ENCODE measurements around the gene OR10V1. TPM values are rescaled to one million over a fixed set of nuclear protein-coding genes. Genes with fewer than 3 reads are reported as not detected.

OR10V1 gene
- total RNA-seq, result not detected

DNA sequence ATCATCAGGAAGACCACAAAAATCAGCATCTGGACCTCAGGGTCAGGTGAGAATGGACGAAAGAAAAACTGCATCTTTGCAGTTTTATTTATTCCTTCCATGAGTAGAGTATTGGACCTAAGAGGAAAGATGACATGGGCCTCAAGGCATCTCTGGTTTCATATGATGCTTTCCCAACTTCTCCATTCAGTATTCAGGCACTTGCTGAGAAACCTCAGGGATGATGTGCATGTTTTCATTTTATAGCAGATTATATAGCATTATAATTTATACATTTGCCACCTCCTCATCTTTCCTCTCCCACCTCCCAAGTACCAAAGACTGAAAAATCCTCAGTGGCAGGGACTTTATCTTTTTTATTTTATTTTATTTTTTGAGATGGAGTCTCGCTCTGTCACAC is at the start of gene OR10V1:
TSS of gene OR10V1 (minus strand) at position 101 of the 400 bp plus-strand sequence. CDS start at position 101, 0 bp downstream.
- no peak for TF ChIP-seq CTCF (IDR thresholded peaks at IDR 0.05; ENCODE audit: low read depth)

DNA sequence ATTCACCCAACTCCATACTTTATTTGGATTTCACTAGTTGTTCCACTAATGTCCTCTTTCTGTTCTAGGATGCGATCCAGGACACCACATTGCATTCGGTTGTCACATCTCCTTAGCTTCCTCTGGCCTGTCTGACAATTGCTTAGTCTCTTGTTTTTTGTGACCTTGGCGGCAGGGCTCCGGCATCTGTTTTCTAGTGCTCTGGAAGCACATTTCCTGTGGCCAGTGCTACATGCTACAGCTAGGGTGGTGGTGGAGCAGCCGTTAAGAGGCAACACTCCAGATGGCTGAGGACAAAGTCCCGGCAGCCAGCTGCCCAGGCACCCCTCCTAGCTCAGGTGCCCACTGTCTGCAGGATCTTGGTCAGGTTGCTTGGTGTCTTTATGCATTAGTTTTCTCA is 48.3 kb upstream of the OR10V1 start:
- TF ChIP-seq CTCF (IDR thresholded peaks at IDR 0.05; ENCODE audit: low read depth), result no peak

- TF ChIP-seq CTCF (IDR thresholded peaks at IDR 0.05; ENCODE audit: low read depth), result no peak
These were observed 47.1 kb upstream of the OR10V1 start for GRCh38 chr11:59760771-59761170.

DNA sequence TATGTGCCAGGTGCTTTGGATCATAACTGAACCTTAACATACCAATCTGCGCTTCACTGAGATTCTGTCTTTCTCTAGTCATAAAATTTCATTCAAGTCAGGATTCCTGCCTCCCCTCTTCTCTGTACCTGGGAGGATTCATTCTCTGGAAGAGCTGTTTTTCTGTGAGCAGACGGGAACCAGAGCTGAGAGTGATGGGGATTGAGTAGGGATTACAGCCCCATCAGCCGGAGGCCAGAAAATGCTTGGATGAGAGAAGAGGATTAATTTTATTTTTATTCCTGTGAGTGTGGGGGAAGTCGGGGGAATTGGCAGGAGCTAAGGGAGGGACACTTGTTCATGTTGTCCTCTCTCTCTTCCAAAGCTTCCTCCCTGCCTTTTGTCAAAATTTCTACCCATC is 46.3 kb upstream of the OR10V1 start:
- no peak for TF ChIP-seq CTCF (IDR thresholded peaks at IDR 0.05; ENCODE audit: low read depth)

- no peak for TF ChIP-seq CTCF (IDR thresholded peaks at IDR 0.05; ENCODE audit: low read depth)
These were observed 44.9 kb upstream of the OR10V1 start for GRCh38 chr11:59758401-59759037.

GRCh38 chr11:59756845-59757244 is 43.2 kb upstream of the OR10V1 start:
- no peak for TF ChIP-seq CTCF (IDR thresholded peaks at IDR 0.05; ENCODE audit: low read depth)

DNA sequence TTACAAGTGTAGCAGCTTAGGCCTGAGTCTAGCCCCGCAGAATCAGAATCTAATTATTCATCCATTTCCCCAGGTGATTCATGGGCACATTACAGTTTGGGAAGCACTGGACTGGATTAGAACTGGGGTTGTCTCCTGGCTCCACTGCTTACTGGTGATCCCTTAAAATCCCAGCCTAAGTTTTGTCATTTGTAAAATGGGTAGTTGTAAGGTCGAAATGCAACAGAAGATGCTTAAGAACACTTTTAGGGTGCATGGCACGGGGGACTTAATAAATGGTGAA is 42.9 kb upstream of the OR10V1 start:
- TF ChIP-seq CTCF (IDR thresholded peaks at IDR 0.05; ENCODE audit: low read depth), result no peak

Measured in subcutaneous adipose tissue (tissue), 4 donors.